Activated naive CD4-positive, alpha-beta T cell (primary cell): Measurements from ENCODE around the gene ABHD4.
"Not testable (repeated sequence)": the region's sequence is repeated elsewhere in the genome, so short reads cannot be mapped to it uniquely, and the experiment has no call there.

Source experiments
- DNase-seq, 4 experiments: peaks; one replicate each; lab custom pipeline; 2025; lab: John Stamatoyannopoulos, UW

ABHD4 gene, protein sequence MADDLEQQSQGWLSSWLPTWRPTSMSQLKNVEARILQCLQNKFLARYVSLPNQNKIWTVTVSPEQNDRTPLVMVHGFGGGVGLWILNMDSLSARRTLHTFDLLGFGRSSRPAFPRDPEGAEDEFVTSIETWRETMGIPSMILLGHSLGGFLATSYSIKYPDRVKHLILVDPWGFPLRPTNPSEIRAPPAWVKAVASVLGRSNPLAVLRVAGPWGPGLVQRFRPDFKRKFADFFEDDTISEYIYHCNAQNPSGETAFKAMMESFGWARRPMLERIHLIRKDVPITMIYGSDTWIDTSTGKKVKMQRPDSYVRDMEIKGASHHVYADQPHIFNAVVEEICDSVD

DNA sequence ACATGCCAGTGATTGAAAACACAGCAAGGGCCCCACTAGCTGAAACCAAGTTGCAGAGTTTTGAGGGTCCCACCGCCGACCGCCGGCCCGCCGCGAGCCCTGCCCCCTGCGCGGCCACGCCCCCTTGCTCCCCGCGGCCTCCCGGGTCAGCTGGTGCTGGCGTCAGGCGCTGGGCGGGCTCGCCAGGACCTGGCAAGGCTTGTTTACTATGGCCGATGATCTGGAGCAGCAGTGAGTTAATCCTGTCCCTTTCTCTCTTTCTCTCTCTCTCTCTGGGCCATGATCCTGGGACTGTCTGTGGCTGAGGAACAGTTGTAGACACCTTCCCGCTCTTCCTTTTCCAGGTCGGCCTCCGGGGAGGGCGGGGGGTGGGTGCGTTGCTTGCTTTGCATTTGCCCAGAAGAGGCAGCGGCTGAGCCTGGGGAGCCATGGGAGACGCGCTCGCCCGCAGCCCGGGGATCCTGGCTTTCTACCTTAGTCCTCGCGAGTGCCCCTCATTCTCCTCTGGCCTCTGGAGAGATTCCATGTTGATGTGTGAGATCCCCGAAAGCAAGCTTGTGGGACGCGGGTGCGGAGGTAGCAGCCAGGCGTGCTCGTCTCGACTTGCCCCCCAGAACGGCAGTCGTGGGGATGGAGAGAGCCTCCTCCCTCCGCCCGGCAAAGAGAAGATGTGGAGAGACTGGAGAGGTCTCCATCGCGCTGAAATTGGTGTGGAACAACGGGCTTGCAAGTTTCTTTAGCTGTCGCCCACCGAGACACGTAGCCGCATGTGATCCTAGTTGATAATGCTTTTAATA lies at the start of gene ABHD4:
TSS of gene ABHD4 (plus strand) at position 202 of the 797 bp plus-strand sequence. CDS start at position 209, 7 bp downstream.
- peak in 2 of 4 experiments; percentile 28 to 47 for DNase-seq

DNA sequence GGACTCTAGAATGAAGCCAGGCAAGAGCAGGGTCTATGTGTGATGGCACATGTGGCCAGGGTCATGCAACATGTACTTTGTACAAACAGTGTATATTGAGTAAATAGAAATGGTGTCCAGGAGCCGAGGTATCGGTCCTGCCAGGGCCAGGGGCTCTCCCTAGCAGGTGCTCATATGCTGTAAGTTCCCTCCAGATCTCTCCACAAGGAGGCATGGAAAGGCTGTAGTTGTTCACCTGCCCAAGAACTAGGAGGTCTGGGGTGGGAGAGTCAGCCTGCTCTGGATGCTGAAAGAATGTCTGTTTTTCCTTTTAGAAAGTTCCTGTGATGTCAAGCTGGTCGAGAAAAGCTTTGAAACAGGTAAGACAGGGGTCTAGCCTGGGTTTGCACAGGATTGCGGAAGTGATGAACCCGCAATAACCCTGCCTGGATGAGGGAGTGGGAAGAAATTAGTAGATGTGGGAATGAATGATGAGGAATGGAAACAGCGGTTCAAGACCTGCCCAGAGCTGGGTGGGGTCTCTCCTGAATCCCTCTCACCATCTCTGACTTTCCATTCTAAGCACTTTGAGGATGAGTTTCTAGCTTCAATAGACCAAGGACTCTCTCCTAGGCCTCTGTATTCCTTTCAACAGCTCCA lies 48.7 kb upstream of the ABHD4 start:
- DNase-seq = no peak

GRCh38 chr14:22549981-22550673 lies 48.0 kb upstream of the ABHD4 start:
- peak in 2 of 4 experiments; percentile 38 to 40 for DNase-seq

GRCh38 chr14:22551605-22551997 lies 46.5 kb upstream of the ABHD4 start:
- DNase-seq = no peak

DNA sequence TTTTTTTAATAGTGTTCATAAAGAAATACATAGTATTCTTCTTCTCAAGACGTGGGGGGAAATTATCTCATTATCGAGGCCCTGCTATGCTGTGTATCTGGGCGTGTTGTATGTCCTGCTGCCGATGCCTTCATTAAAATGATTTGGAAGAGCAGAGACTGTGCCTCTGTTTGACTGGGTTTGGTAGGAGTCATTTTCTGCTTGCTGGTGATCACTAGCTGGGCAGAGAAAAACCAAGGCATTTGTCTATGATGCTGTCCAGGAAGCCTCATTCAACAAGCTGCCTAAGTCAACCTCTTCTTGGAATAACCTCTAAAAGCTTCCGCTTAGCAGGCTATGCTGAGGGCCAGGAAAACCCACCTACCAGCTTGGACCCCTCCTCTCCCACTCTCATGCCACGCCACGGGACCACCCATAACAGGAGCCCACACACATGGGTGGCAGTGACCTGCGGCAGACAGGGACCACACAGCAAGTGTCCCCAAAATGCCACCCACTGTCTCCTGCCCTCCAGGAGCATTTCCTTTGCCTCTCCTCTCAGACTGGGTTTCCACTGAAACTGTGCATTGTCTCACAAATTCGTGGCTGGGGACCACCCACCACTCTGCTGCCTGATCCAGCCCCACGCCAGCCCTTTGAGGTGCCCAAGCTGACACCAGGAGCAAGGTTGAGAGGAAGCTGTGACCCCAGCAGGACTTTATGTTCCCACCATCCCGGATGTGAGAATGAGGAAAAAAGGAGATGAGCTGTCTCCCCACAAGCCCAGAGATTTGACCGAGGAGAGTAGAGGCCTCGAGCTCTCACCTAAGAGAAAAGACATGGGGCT lies 45.9 kb upstream of the ABHD4 start:
- DNase-seq = no peak

GRCh38 chr14:22552827-22553076 lies 45.3 kb upstream of the ABHD4 start:
- no peak for DNase-seq

DNA sequence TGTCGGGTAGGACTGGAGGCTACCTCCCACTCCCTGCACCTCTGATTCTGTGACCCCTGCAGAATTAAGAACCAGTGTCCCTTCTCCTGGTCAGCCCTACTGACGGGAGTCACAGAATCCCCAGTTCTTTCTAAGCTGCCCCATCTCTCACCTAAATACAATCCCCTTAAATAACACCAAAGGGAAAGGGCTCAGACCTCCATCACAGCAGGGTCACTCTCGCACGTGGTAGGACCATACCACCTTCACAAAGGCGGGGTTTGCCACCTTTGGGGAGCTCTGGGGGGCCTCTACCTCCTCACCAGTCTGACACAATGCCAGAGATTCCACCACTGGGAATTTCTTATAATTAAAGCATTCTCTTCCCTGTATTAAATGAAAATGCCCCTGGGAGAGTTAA lies 44.7 kb upstream of the ABHD4 start:
- no peak for DNase-seq

DNA sequence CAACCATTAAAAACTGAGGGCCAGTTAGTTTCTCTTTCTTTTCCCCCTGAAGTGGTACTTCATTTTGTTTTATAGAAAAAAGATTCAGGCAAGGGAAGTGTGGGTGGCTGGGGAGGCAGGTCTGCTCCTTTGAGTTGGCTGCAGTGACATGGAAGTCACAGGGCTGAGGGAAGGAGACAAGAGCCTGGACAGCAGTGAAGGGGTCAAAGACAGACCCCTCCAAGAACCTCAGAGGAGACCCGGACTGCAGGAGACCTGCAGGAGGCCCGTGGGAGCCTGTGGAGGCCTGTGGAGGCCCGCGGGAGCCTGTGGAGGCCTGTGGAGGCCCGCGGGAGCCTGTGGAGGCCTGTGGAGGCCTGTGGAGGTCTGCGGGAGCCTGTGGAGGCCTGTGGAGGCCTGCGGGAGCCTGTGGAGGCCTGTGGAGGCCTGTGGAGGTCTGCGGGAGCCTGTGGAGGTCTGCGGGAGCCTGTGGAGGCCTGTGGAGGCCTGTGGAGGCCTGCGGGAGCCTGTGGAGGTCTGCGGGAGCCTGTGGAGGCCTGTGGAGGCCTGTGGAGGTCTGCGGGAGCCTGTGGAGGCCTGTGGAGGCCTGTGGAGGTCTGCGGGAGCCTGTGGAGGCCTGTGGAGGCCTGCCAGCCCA lies 44.1 kb upstream of the ABHD4 start:
- not testable (repeated sequence) for DNase-seq

DNA sequence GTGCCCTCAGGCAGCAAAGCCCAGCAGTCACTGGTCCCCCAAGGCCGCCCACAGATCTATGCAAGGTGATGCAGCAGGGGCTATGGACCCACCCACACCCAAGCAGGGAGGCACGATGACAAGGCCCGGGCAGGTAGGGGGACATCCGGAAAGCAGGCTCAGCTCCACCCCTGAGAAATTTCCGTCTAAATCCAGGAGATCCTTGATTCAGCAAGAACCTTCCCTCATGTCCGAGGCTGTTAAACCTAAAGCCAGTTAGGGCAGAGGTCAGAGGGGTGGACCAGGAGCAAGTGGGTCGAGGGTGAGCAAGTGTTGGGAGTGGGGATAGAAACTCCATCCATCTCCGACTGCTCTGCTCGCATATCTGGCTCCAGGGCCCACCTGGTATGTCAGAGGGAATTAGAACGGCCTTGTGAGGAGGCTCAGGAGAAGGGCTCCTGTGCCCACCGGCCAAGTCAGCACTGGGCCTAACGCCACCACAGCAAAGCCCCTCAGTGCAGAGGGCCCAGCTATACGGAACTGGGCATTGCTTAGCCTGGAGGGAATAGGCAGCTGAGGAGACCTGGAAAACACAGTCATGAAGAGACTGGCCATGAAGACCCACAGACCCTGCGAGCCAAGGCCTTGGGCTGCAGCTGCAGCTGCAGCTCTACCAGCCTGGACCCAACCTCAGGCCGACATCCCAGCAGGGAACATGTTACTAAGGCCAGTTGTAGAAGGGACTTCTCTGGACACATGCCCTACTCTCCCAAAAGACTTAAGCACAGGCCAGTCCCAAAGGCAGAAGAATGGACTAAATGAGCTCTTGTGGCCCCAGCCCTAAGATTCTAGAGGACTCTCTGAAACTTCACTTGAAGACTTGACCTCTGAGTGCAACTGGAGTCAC lies 43.4 kb upstream of the ABHD4 start:
- no peak for DNase-seq

- no peak for DNase-seq
Measured at GRCh38 chr14:22555384-22556011, 42.6 kb upstream of the ABHD4 start.

DNA sequence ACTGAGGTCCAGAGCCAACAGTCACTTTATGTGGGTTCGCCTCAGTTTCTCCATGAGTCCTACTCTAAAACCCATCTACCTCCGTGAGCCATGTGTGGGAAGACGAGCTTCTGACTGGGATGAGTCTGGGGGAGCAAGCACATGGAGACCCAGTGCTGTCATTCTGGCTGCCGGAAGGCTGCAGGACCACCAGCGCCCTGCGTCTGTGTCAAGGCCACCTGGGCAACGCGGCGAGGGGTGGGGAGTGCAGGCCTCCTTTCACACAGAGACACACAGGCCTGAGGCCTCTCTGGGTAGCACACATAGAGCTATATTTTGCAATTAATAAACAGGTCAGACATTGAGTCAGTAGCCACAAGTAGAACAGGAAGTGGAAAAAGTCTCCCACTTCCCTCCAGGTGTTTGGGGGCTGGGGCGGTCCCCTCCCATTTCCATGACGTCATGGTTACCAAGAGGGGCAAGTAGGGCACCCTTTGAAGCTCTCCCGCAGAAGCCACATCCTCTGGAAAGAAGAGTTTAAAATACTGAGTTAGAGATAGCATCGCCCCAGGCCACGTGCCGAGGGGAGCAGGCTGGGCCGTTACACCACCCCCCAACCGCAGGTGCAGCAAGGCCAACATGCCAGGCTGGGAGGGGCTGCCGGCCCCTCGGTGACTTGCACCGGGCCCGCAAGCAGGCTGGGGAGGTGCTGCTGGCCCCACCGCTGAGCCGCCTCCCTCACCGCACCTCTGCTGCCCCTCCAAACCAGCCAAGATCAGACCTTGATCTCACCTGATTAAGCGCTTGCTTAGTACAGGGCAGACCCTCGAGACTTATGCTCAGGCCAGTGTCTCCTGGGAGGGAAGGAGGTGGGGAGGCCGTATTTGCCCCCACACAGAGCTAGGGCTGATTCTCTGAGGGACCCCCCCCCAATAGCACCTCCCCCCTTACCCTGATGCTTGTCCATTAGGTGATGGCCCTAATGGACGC lies 41.8 kb upstream of the ABHD4 start:
- DNase-seq = peak; percentile 85 to 91 (median 90)

DNA sequence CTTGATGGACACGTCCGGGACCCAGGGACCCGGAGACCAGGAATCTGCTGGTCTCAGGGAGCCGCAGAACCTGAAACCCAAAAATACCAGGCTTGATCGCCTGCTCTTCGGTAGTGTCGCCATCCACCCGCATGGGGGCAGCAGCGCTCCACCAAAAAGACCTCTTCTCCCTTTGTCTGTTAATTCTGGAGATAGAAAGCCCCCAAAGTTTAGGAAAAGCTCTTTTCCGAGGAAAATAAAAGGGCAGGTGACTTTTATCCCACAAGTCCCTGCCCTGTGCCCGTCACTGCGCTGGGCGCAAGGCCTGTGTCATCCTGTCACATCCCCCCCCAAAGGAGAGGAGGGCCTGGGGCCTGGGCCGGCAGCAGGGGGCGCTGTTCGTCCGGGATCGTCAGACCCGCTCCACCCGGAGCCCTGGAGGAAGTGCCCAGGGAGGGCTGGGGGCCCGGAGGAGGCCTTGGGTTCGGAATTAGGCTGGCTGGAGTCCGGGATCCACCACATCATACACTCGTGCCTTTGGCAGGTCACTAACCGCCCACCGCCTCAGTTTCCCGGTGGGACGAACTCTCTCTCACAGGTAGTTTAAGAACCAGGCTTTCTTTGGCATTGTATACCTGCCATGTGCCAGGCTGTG lies 41.0 kb upstream of the ABHD4 start:
- peak; percentile 90 to 96 (median 94) for DNase-seq

DNA sequence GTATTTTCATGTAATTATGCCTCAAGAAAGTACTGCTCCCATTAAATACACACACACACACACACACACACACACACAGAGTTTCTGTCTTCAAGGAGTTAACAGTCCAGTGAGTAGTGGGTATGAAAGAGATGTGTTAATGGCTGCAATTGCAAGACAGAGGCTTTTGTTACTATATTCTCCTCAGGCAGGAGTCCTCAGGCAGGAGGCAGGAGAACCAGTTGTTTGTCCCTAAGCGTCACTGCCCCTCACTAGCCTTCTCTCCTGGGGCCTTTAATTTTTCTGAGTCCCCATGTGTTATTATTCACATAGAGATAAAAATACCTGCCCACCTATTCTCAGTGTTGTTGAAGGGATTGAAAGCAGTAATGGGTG lies 40.3 kb upstream of the ABHD4 start:
- DNase-seq = no peak

DNA sequence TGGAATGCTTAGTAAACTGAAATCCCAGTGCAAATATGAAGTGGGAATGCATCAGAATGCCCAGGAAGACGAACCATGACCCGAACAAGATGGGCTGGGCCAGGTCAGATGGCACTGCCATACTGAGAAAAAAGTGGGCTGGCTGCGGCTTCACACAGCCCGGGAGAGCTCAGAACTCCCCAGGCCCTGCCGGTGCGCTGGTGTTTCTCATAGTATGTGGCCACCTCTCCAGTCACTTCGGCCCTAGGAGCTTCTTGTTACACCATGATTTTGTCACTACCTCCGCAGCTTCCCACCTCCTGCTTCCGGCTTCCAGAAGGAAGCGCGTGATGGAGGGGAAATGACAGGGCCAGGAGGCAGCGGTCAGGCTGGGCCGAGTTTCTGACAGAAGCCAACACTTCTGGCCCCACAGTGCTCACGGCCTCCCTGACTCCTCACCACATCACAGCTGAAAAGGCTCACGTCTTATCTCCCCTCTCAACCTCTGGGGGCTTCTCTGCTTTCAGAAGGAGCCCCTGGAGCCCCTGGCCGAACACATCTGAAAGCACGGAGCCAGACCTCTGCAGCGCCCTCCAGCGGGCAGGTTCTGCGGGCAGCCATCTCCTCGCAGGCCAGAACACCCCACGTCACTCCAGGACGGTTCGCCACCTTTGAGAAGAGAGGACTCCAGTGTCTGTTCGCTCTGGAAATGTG lies 39.7 kb upstream of the ABHD4 start:
- no peak for DNase-seq

- DNase-seq = no peak
Measured at GRCh38 chr14:22559041-22559440, 39.1 kb upstream of the ABHD4 start.

DNA sequence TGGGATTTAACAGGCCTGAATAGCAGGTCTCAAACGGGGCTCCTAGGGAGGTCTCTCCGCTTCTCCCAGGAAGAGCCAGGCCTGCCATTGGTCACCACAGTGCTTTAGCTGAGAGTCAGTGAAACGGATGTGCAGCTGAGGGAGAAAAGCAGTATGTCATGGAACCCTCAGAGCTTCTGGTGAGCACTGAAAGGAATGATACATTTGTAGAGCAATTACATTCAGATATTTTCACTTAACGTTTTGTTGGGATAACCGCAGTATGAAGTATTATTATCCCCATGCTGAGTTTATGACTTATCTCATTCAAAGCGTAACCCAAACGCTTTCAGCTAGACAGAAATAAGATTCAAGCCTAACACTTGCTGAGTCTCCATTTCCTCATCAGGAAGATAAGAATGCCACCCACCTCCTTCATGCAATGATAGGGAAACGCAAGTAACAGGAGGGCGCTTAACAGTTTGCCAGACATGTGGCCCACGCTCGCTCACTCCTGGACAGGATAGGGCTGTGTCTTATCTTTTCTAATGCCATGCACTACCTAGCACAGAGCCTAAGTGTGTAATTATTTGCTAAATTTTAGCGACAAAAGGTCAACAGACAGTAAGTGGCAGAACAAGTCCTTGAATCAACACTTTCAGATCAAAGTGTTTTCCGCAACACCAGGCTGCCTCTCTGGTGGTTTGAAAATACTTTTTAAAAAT lies 37.3 kb upstream of the ABHD4 start:
- no peak for DNase-seq

GRCh38 chr14:22561366-22561660 lies 36.8 kb upstream of the ABHD4 start:
- DNase-seq = no peak
